ENCODE results near the gene SLC22A9. TPM values are rescaled to one million over a fixed set of nuclear protein-coding genes. Genes with fewer than 3 reads are reported as not detected.

SLC22A9 gene
- polyA plus RNA-seq, 1 of the 3 experiments (the other 2 are of a cell fraction), result not detected

DNA sequence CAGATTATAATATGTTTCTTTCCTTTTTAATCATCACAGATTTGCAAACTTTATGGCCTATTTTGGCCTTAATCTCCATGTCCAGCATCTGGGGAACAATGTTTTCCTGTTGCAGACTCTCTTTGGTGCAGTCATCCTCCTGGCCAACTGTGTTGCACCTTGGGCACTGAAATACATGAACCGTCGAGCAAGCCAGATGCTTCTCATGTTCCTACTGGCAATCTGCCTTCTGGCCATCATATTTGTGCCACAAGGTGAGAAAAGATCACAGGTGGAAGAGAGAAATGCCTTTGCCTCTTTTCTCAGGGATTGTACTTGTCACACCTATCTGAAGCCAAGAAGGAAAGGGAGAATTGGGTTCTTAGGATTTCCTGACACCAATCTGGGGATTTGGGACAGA lies 36.9 kb downstream of the SLC22A9 start:
- POLR2A ChIA-PET, result no interaction called here
- H3K4me2 ChIP-seq, result no peak overlapping the region
- 2% methylated on average over 2 of the region's 2 CpGs for WGBS (ENCODE audit: low lambda C conversion rate)
- no peak overlapping the region for H3K9ac ChIP-seq
- no peaks in the 10 kb centered on the region for H3K9me3 ChIP-seq
- H3K36me3 ChIP-seq (replicated peaks in 1 of 2; ENCODE audit: control insufficient read depth in 1 of 2, insufficient read depth in 2 of 2, low read length in 1 of 2), result no peaks in the 10 kb centered on the region
- H3K79me2 ChIP-seq (ENCODE audit: insufficient read depth), result no peaks in the 10 kb centered on the region
- peaks cover 4% of the 10 kb centered on the region; the same call in 1 of the 2 replicates for H3K27me3 ChIP-seq (ENCODE audit: insufficient read depth)
- no peak overlapping the region for H2AFZ ChIP-seq (ENCODE audit: low read depth)
- H3K9me2 ChIP-seq, result no peaks in the 10 kb centered on the region
- H3K4me3 ChIP-seq (ENCODE audit: low read depth in 2 of 2, low read length in 1 of 2), result no peak overlapping the region
- H3K27ac ChIP-seq (ENCODE audit: low read depth in 2 of 2, low read length in 1 of 2), result no peak overlapping the region
- no peaks in the 10 kb centered on the region for H3F3A ChIP-seq (replicated peaks; ENCODE audit: insufficient read depth)
- CTCF ChIA-PET, result no interaction called here
- no peaks in the 10 kb centered on the region for H3K4me1 ChIP-seq (ENCODE audit: control insufficient read depth in 1 of 2, insufficient read depth in 2 of 2, low read depth in 1 of 2, low read length in 1 of 2)
- H4K20me1 ChIP-seq (ENCODE audit: insufficient read depth), result no peaks in the 10 kb centered on the region
- DNase-seq, result no peak
- no peak for TF ChIP-seq FOXM1 (IDR thresholded peaks at IDR 0.05; ENCODE audit: low read depth)
- no peak for TF ChIP-seq YY1 (IDR thresholded peaks at IDR 0.05; ENCODE audit: low read depth)

DNA sequence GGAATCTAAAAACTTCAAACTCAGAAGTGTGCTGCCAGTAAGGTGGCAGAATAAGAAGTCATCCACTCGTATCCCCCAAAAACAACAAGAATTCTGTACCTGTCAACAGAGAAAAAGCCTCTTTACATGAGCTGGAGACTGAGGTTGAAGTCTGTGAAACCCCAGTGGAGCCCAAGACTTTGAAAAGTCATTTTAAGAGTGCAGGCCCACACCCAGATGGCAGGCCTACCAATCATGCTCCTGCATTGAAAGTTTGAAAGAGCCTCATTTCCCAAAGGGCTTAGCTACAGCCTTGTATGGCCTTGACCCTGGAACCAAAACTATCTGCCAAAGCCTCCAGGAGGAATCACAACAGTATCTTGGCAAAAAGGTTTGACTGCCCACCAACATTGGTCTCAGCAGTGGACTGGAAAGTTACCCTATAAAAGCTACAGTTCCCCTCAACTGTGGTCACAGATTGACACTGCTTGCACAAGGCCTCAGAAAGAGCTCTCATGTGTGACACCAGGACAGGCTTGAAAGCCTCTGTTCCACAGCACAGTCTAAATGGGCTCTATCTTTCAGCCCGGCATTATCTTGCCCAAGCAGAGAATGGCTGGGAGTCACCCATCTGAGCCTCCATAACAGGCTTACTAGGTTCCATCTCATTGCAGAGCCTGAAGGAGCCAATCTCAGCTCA lies 47.7 kb downstream of the SLC22A9 start:
- H3K9me2 ChIP-seq, result no peaks in the 10 kb centered on the region
- no peak overlapping the region for H3K4me3 ChIP-seq (ENCODE audit: low read depth in 2 of 2, low read length in 1 of 2)
- no peak overlapping the region for H3K9ac ChIP-seq
- no peaks in the 10 kb centered on the region for H3K27me3 ChIP-seq (ENCODE audit: insufficient read depth)
- ChIA-PET CTCF (interaction anchor here (0.7 kb wide), 1 partner anchor 8 kb away, joined by 3 read pairs; no protein-coding TSS in a partner anchor), POLR2A (no interaction called here)
- no peak overlapping the region for H3K4me2 ChIP-seq
- no peaks in the 10 kb centered on the region for H3K4me1 ChIP-seq (ENCODE audit: control insufficient read depth in 1 of 2, insufficient read depth in 2 of 2, low read depth in 1 of 2, low read length in 1 of 2)
- H3K36me3 ChIP-seq (replicated peaks in 1 of 2; ENCODE audit: control insufficient read depth in 1 of 2, insufficient read depth in 2 of 2, low read length in 1 of 2), result no peaks in the 10 kb centered on the region
- WGBS (ENCODE audit: low lambda C conversion rate), result 2% methylated on average over 2 of the region's 2 CpGs
- H4K20me1 ChIP-seq (ENCODE audit: insufficient read depth), result no peaks in the 10 kb centered on the region
- no peak overlapping the region for H3K27ac ChIP-seq (ENCODE audit: low read depth in 2 of 2, low read length in 1 of 2)
- H3K79me2 ChIP-seq (ENCODE audit: insufficient read depth), result no peaks in the 10 kb centered on the region
- DNase-seq, result no peak
- no peaks in the 10 kb centered on the region for H3F3A ChIP-seq (replicated peaks; ENCODE audit: insufficient read depth)
- H2AFZ ChIP-seq (ENCODE audit: low read depth), result no peak overlapping the region
- no peaks in the 10 kb centered on the region for H3K9me3 ChIP-seq
- TF ChIP-seq FOXM1 (IDR thresholded peaks at IDR 0.05; ENCODE audit: low read depth) (no peak), CHD2 (IDR thresholded peaks at IDR 0.05; ENCODE audit: low read length, partially characterized antibody) (no peak), FOXJ3 (CRISPR knock-in tag; IDR thresholded peaks at IDR 0.05) (no peak), EP300 (IDR thresholded peaks at IDR 0.05; ENCODE audit: borderline replicate concordance in 1 of 2, low read depth in 1 of 2, low read length in 1 of 2) (no peak), MXI1 (IDR thresholded peaks at IDR 0.05; ENCODE audit: low read depth, low read length) (no peak), NFIC (IDR thresholded peaks at IDR 0.05; ENCODE audit: borderline replicate concordance) (no peak), MEF2A (IDR thresholded peaks at IDR 0.05; ENCODE audit: borderline replicate concordance, low read depth) (no peak), TAF1 (IDR thresholded peaks at IDR 0.05; ENCODE audit: borderline replicate concordance, low read depth, low read length) (no peak)
- TF ChIP-seq, protein P1, sequence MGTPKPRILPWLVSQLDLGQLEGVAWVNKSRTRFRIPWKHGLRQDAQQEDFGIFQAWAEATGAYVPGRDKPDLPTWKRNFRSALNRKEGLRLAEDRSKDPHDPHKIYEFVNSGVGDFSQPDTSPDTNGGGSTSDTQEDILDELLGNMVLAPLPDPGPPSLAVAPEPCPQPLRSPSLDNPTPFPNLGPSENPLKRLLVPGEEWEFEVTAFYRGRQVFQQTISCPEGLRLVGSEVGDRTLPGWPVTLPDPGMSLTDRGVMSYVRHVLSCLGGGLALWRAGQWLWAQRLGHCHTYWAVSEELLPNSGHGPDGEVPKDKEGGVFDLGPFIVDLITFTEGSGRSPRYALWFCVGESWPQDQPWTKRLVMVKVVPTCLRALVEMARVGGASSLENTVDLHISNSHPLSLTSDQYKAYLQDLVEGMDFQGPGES (IDR thresholded peaks at IDR 0.05; ENCODE audit: low read depth, low read length), result no peak
- TF ChIP-seq, protein P2, sequence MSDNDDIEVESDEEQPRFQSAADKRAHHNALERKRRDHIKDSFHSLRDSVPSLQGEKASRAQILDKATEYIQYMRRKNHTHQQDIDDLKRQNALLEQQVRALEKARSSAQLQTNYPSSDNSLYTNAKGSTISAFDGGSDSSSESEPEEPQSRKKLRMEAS (IDR thresholded peaks at IDR 0.05; ENCODE audit: low read depth), result no peak
- TF ChIP-seq, protein P3, sequence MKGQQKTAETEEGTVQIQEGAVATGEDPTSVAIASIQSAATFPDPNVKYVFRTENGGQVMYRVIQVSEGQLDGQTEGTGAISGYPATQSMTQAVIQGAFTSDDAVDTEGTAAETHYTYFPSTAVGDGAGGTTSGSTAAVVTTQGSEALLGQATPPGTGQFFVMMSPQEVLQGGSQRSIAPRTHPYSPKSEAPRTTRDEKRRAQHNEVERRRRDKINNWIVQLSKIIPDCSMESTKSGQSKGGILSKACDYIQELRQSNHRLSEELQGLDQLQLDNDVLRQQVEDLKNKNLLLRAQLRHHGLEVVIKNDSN (IDR thresholded peaks at IDR 0.05; ENCODE audit: borderline replicate concordance, low read depth), result no peak
- TF ChIP-seq, protein P4, sequence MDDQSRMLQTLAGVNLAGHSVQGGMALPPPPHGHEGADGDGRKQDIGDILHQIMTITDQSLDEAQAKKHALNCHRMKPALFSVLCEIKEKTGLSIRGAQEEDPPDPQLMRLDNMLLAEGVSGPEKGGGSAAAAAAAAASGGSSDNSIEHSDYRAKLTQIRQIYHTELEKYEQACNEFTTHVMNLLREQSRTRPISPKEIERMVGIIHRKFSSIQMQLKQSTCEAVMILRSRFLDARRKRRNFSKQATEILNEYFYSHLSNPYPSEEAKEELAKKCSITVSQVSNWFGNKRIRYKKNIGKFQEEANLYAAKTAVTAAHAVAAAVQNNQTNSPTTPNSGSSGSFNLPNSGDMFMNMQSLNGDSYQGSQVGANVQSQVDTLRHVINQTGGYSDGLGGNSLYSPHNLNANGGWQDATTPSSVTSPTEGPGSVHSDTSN (IDR thresholded peaks at IDR 0.05), result no peak
- TF ChIP-seq, protein P5, sequence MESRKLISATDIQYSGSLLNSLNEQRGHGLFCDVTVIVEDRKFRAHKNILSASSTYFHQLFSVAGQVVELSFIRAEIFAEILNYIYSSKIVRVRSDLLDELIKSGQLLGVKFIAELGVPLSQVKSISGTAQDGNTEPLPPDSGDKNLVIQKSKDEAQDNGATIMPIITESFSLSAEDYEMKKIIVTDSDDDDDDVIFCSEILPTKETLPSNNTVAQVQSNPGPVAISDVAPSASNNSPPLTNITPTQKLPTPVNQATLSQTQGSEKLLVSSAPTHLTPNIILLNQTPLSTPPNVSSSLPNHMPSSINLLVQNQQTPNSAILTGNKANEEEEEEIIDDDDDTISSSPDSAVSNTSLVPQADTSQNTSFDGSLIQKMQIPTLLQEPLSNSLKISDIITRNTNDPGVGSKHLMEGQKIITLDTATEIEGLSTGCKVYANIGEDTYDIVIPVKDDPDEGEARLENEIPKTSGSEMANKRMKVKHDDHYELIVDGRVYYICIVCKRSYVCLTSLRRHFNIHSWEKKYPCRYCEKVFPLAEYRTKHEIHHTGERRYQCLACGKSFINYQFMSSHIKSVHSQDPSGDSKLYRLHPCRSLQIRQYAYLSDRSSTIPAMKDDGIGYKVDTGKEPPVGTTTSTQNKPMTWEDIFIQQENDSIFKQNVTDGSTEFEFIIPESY (IDR thresholded peaks at IDR 0.05; ENCODE audit: borderline replicate concordance, low read depth), result no peak
- TF ChIP-seq, protein P6, sequence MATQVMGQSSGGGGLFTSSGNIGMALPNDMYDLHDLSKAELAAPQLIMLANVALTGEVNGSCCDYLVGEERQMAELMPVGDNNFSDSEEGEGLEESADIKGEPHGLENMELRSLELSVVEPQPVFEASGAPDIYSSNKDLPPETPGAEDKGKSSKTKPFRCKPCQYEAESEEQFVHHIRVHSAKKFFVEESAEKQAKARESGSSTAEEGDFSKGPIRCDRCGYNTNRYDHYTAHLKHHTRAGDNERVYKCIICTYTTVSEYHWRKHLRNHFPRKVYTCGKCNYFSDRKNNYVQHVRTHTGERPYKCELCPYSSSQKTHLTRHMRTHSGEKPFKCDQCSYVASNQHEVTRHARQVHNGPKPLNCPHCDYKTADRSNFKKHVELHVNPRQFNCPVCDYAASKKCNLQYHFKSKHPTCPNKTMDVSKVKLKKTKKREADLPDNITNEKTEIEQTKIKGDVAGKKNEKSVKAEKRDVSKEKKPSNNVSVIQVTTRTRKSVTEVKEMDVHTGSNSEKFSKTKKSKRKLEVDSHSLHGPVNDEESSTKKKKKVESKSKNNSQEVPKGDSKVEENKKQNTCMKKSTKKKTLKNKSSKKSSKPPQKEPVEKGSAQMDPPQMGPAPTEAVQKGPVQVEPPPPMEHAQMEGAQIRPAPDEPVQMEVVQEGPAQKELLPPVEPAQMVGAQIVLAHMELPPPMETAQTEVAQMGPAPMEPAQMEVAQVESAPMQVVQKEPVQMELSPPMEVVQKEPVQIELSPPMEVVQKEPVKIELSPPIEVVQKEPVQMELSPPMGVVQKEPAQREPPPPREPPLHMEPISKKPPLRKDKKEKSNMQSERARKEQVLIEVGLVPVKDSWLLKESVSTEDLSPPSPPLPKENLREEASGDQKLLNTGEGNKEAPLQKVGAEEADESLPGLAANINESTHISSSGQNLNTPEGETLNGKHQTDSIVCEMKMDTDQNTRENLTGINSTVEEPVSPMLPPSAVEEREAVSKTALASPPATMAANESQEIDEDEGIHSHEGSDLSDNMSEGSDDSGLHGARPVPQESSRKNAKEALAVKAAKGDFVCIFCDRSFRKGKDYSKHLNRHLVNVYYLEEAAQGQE (IDR thresholded peaks at IDR 0.05; ENCODE audit: low read depth, low read length), result no peak
- TF ChIP-seq, protein P7, sequence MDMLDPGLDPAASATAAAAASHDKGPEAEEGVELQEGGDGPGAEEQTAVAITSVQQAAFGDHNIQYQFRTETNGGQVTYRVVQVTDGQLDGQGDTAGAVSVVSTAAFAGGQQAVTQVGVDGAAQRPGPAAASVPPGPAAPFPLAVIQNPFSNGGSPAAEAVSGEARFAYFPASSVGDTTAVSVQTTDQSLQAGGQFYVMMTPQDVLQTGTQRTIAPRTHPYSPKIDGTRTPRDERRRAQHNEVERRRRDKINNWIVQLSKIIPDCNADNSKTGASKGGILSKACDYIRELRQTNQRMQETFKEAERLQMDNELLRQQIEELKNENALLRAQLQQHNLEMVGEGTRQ (IDR thresholded peaks at IDR 0.05; ENCODE audit: borderline replicate concordance, low read depth, low read length), result no peak

All from SK-N-SH (cell line).